C4-2B (cell line): ENCODE measurements around the gene CMAS.

Source experiments
- H3K27ac ChIP-seq: fragments of 450-650 bp; 2 replicates; pipeline ENCODE4 v1.5.1; 2017
- ZFX ChIP-seq: fragments of 450-650 bp; IDR thresholded peaks from 2 replicates; pipeline ENCODE4 v1.6.1; 2017
- TF ChIP-seq, protein P1 (sequence below): fragments of 450-650 bp; conservative IDR thresholded peaks from 2 replicates; pipeline ENCODE4 v1.5.1; 2017; ENCODE audit warnings: mild to moderate bottlenecking

The CMAS gene

DNA sequence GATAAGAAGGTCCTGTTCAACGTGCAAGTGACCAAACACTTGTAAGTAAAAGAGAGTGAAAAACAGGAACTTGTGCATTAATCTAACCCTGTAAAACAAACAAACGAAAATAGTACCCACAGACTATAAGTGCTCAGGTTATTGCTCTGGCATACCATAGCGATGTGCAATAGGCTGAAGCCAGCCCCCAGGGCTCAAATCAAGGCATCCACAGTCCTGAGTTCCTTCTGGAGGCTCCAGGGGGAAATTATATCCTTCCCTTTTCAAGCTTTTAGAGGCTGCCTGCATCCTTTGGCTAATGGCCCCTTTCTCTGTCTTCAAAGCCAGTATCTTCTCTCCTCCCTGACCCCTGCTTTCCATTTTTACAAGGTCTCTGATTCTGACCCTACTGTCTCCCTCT, 8.1 kb upstream of the CMAS start:
- H3K27ac ChIP-seq = no peak overlapping the region
- TF ChIP-seq, protein P1, sequence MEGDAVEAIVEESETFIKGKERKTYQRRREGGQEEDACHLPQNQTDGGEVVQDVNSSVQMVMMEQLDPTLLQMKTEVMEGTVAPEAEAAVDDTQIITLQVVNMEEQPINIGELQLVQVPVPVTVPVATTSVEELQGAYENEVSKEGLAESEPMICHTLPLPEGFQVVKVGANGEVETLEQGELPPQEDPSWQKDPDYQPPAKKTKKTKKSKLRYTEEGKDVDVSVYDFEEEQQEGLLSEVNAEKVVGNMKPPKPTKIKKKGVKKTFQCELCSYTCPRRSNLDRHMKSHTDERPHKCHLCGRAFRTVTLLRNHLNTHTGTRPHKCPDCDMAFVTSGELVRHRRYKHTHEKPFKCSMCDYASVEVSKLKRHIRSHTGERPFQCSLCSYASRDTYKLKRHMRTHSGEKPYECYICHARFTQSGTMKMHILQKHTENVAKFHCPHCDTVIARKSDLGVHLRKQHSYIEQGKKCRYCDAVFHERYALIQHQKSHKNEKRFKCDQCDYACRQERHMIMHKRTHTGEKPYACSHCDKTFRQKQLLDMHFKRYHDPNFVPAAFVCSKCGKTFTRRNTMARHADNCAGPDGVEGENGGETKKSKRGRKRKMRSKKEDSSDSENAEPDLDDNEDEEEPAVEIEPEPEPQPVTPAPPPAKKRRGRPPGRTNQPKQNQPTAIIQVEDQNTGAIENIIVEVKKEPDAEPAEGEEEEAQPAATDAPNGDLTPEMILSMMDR = no peak
- TF ChIP-seq ZFX = no peak

DNA sequence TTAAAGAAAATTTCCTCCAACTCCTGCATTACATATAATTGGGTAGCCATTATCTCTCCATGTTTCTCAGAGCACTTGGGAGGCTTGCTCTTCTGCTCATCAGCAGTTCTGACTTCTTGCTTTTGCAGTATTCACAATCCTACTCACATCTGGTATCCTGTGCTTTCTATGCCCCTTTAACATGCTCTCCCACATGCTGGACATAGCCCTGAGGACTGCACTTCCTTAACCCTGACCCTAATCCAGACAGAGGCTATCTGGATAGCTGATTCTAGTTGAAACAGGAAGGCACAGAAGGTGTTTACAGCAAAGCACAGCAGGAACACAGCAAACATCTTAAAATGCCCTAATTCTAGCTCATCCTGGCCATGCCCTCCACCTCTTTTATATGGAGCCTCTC, 7.3 kb upstream of the CMAS start:
- TF ChIP-seq ZFX = no peak
- TF ChIP-seq, protein P1 = no peak

DNA sequence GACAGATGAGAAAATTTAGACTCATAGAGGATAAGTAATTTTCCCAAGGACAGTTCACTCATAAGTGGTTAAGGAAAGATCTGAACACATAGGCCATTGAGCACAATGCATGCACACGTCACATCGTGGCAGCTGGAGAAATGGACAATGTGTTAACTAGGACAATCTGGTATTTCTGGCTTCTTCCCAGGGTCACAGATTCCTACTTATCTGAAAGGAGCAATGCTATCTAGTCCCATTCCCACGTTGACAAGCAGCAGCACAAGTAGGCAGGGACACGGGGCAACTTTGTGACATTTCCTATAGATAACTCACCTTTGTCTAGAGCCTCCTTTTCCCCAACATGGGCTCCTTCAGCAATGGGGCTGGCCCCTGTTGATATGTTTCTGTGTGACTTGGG, 6.7 kb upstream of the CMAS start:
- TF ChIP-seq, protein P1 = no peak
- TF ChIP-seq ZFX = no peak
- H3K27ac ChIP-seq = no peak overlapping the region

More for the DNA sequence above, 7.3 kb upstream of the CMAS start:
- no peak overlapping the region for H3K27ac ChIP-seq

DNA sequence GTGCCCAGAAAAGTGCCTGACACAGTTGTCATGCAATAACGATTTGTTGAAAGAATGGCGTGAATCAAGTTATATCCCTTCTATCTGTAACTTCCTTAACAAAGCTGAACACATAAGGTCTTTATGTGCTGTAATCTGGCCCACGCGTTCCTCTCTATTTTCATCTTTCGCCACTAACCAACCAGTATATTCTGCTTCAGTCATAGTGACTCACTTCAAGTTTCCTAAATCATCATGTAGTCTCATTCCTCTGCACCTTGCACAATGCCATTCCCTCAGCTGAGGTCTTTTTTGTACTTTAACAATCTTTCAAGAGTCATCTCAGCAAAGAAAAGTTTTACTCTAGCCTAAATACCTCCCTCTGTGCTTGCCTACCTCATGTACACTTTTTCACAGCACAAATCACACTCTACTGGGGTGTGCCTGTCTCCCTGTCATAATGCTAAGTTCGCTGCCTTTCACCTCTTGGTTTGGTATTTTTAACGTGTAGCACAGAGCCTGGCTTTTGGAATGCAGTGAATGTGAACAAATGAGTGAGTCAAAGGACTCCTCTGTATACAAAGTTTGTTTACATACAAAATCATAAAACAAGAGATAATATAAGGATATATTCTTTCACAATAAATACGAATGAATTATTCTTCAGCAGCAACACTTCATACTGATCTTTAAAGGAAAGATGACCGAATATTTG, 2.9 kb upstream of the CMAS start:
- no peak overlapping the region for H3K27ac ChIP-seq
- TF ChIP-seq, protein P1 = no peak
- TF ChIP-seq ZFX = no peak

DNA sequence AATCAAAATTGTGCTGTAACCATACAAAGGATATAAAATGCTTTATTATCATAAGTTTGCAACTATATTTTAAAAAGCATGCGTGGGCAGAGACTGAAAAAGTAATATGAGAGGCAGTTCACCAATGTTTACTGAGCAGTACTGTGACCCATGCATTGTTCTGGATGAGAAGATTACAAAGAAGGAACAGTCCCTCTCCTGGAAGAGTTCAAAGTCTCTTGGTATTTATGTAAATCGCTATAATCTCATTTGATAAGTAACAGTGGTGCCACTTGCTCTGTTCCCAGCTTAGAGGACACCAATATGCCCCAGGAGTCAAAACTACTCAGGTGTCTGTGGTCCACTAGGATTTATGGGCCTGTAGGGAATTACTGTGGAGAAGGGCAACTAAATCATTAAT, 2.1 kb upstream of the CMAS start:
- TF ChIP-seq, protein P1 = no peak
- TF ChIP-seq ZFX = no peak

DNA sequence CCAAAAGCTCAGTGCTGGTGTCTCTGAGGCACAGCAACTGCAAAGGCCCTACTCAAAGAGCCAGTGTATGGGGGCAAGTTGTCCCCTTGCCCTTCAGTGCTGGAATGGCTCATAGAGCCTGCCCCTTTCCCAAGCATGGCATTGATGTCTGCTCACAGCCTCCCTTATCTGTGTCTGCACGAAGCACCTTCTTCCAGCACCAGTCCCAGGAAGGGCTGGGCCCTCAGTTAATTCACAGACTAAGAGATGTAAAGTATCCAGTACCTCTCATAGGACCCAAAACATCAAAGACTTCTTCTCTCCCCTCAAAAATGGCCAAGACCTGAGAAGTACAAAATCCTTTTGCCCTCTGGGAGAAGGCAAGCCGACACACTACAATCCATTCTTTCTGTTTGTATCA, 1.6 kb upstream of the CMAS start:
- no peak for TF ChIP-seq ZFX
- TF ChIP-seq, protein P1 = no peak
- no peak overlapping the region for H3K27ac ChIP-seq

More for the DNA sequence above, 2.1 kb upstream of the CMAS start:
- H3K27ac ChIP-seq = no peak overlapping the region

DNA sequence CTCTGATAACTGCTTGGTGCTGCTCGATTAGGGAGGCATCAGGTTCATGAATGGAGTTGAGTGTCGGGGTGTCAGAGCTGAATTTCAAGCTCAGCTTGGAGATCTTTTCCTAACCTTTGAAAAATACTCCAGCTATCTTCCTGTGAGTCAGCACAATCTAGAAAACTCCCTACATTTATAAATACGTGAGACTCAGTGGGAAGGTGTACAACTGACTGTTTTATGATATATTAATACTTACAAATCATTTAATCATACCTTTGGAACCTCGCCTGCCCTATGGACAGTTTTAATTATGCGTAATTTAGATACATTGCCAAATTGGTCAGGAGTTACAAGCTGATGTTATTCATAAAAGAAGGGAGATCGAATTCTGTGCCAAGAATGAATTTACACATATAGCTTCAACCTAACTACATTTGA, 961 bp downstream of the CMAS start:
- TF ChIP-seq, protein P1 = no peak
- no peak for TF ChIP-seq ZFX
- peak overlapping the region; percentile 94 for H3K27ac ChIP-seq
